Mucosa of stomach (tissue), 1 donor: ENCODE measurements around the gene CRNKL1.

Experiments used
- H3K27me3 ChIP-seq: one replicate; pipeline ENCODE4 v1.7.0; 2013; ENCODE audit warnings: mild to moderate bottlenecking, low read length; ENCODE audit not compliant: control insufficient read depth, insufficient read depth
- H3K36me3 ChIP-seq: one replicate; pipeline ENCODE4 v1.7.0; 2013; ENCODE audit warnings: low read length; ENCODE audit not compliant: control insufficient read depth, insufficient read depth
- H3K4me1 ChIP-seq: one replicate; pipeline ENCODE4 v1.7.0; 2013; ENCODE audit warnings: mild to moderate bottlenecking, low read length; ENCODE audit not compliant: control insufficient read depth, insufficient read depth
- H3K4me3 ChIP-seq: one replicate; pipeline ENCODE4 v1.7.0; 2013; ENCODE audit warnings: low read length
- H3K9ac ChIP-seq: one replicate; pipeline ENCODE4 v1.7.0; 2013; ENCODE audit warnings: mild to moderate bottlenecking, low read length, moderate library complexity
- H3K9me3 ChIP-seq: one replicate; pipeline ENCODE4 v1.7.0; 2013; ENCODE audit warnings: mild to moderate bottlenecking, low read length, moderate library complexity; ENCODE audit not compliant: control insufficient read depth
- donor health status: Pancreatic carcinoma.

The CRNKL1 gene

GRCh38 chr20:20000211-20000968 is 51.9 kb downstream of the CRNKL1 start:
- Histone ChIP-seq H3K9me3 (no peaks in the 10 kb centered on the region), H3K4me1 (no peaks in the 10 kb centered on the region), H3K27me3 (no peaks in the 10 kb centered on the region), H3K9ac (no peak overlapping the region), H3K36me3 (peaks cover 14% of the 10 kb centered on the region), H3K4me3 (no peak overlapping the region)

- no peak overlapping the region for H3K4me3 ChIP-seq
- no peaks in the 10 kb centered on the region for H3K27me3 ChIP-seq
- H3K9me3 ChIP-seq = no peaks in the 10 kb centered on the region
- peaks cover 4% of the 10 kb centered on the region for H3K4me1 ChIP-seq
- H3K9ac ChIP-seq = no peak overlapping the region
- H3K36me3 ChIP-seq = peaks cover 14% of the 10 kb centered on the region
Measured at GRCh38 chr20:19998990-19999705, 53.1 kb downstream of the CRNKL1 start.

- H3K36me3 ChIP-seq = peaks cover 14% of the 10 kb centered on the region
- no peak overlapping the region for H3K4me3 ChIP-seq
- H3K27me3 ChIP-seq = no peaks in the 10 kb centered on the region
- no peak overlapping the region for H3K9ac ChIP-seq
- no peaks in the 10 kb centered on the region for H3K9me3 ChIP-seq
- peaks cover 19% of the 10 kb centered on the region for H3K4me1 ChIP-seq
Measured at GRCh38 chr20:19996917-19997316, 55.3 kb downstream of the CRNKL1 start.

DNA sequence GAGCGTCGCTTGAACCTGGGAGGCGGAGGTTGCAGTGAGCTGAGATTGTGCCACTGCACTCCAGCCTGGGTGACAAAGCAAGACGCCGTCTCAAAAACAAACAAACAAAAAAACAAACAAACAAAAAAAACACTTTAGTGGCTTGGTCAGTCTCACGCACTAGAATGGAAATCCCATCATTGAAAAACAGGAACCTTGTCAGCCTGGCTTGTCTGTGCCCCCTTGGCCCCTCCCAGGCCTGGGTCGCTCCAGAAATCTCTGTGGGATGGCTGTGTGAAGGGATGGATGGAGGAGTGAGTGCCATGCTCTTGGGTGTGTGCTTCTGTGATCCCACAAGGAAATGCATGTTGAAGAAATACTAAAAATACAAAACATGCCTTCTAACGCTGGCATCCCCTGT is 56.0 kb downstream of the CRNKL1 start:
- Histone ChIP-seq H3K36me3 (peaks cover 14% of the 10 kb centered on the region), H3K9me3 (no peaks in the 10 kb centered on the region), H3K4me1 (peaks cover 26% of the 10 kb centered on the region), H3K27me3 (no peaks in the 10 kb centered on the region), H3K9ac (no peak overlapping the region), H3K4me3 (no peak overlapping the region)

DNA sequence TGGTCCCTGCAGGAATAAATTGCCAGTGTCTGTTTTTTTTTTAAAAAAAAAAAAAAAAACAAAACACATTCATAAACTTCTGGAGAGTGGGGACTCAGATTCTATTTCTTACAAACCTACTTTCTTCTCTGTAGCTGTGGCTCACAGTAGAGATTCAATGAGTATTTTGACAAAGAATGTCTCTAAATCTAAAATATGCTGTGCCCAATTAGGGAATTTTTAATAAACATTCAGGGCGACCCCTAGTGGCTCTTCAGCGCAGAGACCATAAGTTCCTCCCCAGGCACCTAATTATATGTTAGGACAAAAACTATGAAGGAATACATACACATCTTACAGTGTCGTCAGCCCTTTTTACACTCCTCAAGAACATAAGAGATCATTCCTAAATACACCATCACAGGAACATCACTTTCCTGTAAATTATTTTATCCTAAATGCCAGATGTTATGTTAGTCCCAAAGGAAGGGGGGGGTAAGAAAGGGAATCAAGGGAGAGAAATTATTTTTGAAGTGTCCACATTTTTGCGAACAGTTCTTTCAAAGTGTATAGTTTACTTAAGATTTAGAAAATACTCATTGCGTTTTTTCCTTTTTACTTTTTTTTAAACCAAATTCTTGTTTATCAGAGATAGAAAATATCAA is 56.9 kb downstream of the CRNKL1 start:
- Histone ChIP-seq H3K27me3 (no peaks in the 10 kb centered on the region), H3K9ac (no peak overlapping the region), H3K9me3 (no peaks in the 10 kb centered on the region), H3K4me1 (peaks cover 27% of the 10 kb centered on the region), H3K4me3 (no peak overlapping the region), H3K36me3 (peaks cover 7% of the 10 kb centered on the region)

GRCh38 chr20:19993958-19994669 is 58.2 kb downstream of the CRNKL1 start:
- Histone ChIP-seq H3K9me3 (no peaks in the 10 kb centered on the region), H3K36me3 (peaks cover 7% of the 10 kb centered on the region), H3K4me1 (peaks cover 27% of the 10 kb centered on the region), H3K4me3 (no peak overlapping the region), H3K9ac (no peak overlapping the region), H3K27me3 (no peaks in the 10 kb centered on the region)

DNA sequence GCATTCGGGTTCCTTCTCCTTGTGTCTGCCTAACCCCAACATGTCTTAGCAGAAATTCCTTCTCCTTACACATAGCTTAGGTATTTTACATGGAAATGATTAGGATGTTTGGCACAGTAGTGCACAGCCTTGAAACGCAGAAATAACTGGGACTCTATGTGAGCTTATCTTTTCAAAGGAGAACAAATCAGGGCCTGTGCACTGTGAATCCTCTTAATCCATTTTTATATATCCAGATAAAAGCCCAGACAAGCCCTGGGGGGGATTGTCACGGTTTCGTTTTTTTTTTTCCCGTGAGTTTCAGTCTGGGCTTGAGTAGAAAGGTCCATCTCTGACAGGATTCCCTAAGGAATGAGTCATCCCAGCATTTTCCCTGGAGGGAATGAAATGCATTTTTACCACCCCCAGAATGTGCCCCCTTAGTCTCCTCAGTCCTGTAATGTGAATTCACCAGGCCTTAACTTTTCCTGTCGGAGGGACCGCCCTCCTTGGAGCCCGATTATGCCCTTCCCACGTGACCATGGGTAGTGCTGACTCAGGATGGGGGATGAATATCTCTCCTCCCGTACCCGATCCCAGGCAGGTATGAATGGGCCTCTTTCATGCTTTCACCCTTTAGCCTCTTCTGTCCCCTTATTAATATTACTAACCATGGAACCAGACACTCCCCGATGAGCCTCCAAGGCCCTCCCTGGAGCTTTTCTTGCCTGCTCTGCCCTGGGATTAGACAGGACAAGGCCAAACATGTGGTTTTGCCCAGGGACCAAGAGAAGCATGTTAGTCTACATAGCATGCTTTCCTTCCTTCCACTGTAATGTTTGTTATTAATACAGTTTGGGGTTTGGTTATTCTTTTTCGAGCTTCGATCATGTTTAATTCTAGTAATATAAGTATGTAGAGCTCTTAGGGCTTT is 59.0 kb downstream of the CRNKL1 start:
- Histone ChIP-seq H3K36me3 (no peaks in the 10 kb centered on the region), H3K27me3 (no peaks in the 10 kb centered on the region), H3K4me1 (peaks cover 27% of the 10 kb centered on the region), H3K9me3 (no peaks in the 10 kb centered on the region), H3K4me3 (no peak overlapping the region), H3K9ac (no peak overlapping the region)

DNA sequence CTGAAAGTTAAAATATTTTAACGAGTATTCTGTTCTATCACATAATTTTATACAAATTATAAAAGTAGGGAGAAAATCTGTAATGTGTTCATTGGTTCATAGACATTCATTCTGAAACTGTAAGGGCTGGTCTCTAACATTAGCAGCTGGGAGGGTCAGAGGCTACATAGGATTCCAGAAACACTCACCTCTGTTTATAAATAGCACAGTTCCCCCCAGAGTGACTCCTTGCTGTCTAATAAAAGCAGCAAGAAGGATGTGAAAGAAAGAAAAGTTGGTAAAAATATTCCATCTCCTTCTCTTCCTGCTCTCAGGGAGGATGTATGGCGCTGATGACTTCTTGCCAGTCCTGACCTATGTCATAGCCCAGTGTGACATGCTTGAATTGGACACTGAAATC is 60.4 kb downstream of the CRNKL1 start:
- Histone ChIP-seq H3K36me3 (no peaks in the 10 kb centered on the region), H3K27me3 (no peaks in the 10 kb centered on the region), H3K4me1 (peaks cover 27% of the 10 kb centered on the region), H3K4me3 (no peak overlapping the region), H3K9me3 (no peaks in the 10 kb centered on the region), H3K9ac (no peak overlapping the region)

DNA sequence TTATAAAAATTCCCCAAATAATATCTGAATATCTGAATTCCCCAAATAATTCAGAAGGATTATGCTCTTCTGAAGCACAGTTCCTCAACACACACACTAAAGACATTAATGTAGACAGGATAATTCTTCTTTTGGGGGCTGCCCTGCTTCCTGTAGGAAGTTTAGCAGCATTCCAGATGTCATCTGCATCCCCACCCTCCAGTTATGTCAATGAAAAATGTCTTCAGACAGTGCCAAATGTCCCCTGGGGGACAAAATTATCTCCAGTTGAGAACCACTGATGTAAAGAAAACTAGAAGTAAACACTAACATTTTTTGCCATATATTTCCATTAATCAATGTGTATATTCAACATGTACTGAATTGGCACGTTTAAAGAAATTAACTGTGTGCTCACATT is 61.0 kb downstream of the CRNKL1 start:
- no peak overlapping the region for H3K9ac ChIP-seq
- H3K4me3 ChIP-seq = no peak overlapping the region
- no peaks in the 10 kb centered on the region for H3K36me3 ChIP-seq
- H3K27me3 ChIP-seq = no peaks in the 10 kb centered on the region
- no peaks in the 10 kb centered on the region for H3K9me3 ChIP-seq
- H3K4me1 ChIP-seq = peaks cover 28% of the 10 kb centered on the region

DNA sequence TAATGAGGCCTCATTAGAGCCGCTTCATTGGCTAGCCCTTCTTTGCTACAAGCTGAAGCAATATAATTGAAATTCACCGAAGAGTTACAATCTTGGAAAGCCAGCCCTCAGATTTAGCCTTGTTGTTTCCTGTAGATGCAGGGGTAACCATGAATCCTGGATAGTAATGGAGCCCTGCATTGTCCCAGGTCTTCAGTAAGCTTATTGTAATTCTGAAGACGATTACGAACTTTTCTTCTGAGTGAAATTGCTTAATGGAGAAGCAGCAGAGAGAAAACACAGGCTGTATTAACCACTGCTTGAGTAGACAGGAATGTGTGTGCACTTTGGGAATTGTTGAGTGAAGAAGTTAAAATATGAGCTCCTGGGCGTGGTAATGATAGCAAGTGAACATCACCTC is 61.4 kb downstream of the CRNKL1 start:
- Histone ChIP-seq H3K4me3 (no peak overlapping the region), H3K36me3 (no peaks in the 10 kb centered on the region), H3K4me1 (peaks cover 33% of the 10 kb centered on the region), H3K9me3 (no peaks in the 10 kb centered on the region), H3K27me3 (no peaks in the 10 kb centered on the region), H3K9ac (no peak overlapping the region)

DNA sequence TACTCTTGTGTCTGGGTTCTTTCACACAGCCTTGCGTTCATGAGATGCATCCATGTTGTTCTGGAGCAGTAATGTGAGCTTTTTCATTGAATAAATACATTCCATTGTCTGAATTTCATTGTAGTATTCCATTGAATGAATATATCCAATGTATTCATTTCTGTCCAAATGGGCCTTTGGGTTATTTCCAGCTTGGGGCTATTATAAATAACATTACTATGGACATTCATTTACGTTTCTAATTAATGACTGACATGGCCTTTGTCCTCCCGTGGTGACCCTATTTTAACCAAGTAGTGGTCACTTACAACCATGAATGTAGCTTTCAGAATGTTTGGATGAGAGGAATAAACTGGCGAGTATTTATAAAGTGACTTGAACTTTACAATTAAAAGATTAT is 65.2 kb downstream of the CRNKL1 start:
- Histone ChIP-seq H3K4me3 (no peak overlapping the region), H3K36me3 (no peaks in the 10 kb centered on the region), H3K9ac (no peak overlapping the region), H3K4me1 (peaks cover 25% of the 10 kb centered on the region), H3K27me3 (no peaks in the 10 kb centered on the region), H3K9me3 (no peaks in the 10 kb centered on the region)
